Glomerular endothelial cell (primary cell): Measurements from ENCODE around the gene ELMOD2. TPM values are rescaled to one million over a fixed set of nuclear protein-coding genes. Genes with fewer than 3 reads are reported as not detected.
"Not testable (repeated sequence)": the region's sequence is repeated elsewhere in the genome, so short reads cannot be mapped to it uniquely, and the experiment has no call there.

ENCODE experiments used
- DNase-seq: peaks from one replicate; pipeline ENCODE4 v3.0.0-alpha.2; 2011; ENCODE audit warnings: low read depth, low spot score; ENCODE audit errors: extremely low read depth
- total RNA-seq: library from RNA; depleted of rRNA; stranded (reverse); fragments of >200 nt; gene quantifications from 2 replicates; pipeline ENCODE4 v1.2.3, GENCODE V29; 2015

The ELMOD2 gene
- total RNA-seq: 12.8 and 19.1 TPM in 2 replicates

DNA sequence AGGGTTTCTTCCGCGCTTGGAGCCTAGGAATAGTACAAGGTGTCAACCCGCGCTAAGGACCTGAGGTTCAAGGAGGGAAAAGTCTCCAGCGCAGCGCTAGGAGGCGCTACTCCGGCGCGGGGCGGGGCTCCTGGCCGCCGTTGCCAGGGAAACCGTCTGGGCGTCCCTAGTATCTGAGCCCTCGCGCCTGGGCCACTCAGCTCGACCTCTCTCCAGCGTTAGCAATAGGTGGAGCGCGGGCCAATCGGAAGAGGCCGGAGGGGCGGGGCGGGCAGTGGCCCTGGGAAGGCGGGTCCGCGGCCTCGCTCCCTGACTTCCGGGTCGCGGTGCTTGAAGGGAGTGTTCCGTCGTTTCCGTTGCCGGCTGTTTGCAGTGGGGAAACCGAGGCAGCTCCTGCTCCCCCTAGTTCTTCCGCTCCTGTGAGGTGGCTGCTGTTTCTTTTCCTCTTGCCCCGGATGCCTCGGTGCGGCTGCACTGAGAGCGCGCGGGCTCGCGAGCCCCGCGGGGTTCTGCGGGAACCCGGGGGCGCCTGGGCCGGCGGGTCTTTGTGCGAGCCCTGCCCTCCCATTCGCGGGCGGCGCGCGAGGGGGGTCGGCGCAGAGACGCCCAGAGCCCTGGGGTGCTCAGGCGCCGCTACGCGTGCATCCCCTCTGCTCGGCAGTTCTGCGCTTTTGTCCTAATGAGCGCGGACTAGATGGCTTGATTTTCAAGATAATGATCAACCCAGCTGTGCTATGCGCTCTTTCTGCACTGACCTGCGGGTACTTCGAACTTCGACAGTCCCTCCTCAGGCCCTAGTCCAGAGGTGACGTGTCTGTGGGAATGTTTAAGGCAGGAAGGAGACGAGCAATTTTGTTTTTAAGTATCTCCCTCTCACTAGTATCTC lies at the start of gene ELMOD2:
Gene ELMOD2 (plus strand): TSS at position 312 of the 886 bp plus-strand sequence. CDS start 1,261 bp downstream, outside the sequence.
- DNase-seq: peak; percentile 56

- no peak for DNase-seq
Observed at GRCh38 chr4:140483445-140483844, 40.5 kb upstream of the ELMOD2 start.

DNA sequence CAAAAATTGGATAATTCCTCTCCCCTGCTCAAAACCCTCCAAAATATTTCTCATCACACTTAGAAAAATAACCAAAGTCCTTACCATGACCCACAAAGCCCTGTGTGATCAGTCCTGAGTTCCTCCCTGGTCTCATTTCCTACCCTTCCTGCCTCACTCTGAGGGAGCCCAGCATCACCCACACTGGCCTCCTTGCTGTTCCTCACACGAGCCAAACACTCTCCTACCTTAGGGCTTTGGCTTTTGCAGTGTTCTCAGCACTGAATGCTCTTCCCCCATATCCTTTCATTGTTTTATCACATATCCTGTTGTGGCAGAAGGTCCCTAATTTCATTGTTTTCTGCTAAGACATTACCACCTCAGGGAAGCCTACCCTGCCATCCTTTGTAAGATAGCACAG lies 38.0 kb upstream of the ELMOD2 start:
- DNase-seq: no peak

DNA sequence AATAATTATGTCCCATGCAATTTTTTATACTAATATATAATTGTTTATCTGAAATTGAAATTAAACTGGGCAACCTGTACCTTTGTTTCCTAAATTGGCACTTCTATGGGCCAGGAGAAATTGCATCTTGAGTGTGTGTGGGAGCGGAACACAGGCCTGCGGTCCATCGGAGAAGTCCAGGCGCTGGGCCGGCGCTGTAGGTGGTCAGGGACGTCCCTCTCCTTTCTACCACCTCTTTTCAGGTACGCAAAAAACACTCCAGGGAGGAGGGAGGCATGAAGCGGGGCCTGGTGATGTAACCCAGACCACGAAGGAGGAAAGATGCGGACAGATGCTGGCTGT lies 26.6 kb upstream of the ELMOD2 start:
- DNase-seq: no peak

DNA sequence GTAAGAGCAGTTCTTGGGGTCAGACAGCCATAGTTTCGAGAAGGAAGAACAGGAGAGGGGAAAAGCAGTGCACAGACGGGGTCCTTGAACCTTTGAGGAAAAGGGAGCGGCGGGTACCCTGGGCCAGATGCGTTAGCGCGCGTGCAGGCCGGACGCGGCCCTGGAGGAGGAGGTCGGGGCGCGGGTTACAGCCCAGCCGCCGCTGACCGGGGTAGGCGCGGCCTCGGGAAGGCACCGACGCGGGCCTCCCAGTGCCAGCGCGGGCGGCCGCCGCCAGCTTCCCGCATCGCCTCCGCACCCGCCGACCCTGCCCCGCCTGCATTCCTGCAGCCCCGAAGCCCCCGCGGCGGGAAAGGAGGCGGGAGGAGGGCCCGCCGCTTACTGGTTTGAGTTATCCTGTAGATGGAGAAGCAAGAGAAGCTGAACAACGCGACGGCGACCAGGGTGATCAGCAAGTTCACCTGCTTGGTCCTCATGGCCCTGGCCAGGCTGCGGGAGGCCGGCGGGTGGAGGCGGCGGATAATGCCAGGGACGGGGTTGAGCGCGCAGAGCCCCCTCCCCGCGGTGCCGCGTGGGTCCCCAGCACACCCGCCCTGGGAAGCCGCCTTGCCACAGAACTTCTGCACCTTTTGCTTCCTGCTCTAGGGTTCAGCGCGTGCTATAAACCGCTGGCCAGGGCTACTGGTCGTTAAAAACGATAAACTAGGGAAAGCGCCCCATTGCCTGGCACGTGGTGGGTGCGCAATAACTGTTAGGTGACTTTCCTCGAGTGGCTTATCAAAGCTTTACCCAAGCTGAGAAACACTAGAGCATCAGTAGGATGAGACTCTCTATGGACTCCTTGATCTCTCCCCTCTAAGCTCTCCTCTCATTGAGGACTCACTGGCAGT lies 26.0 kb upstream of the ELMOD2 start, which contains the start of gene MGAT4D:
Gene MGAT4D (minus strand): TSS at position 547 of the 890 bp plus-strand sequence. CDS start 71 bp downstream, at position 476.
- DNase-seq: no peak

DNA sequence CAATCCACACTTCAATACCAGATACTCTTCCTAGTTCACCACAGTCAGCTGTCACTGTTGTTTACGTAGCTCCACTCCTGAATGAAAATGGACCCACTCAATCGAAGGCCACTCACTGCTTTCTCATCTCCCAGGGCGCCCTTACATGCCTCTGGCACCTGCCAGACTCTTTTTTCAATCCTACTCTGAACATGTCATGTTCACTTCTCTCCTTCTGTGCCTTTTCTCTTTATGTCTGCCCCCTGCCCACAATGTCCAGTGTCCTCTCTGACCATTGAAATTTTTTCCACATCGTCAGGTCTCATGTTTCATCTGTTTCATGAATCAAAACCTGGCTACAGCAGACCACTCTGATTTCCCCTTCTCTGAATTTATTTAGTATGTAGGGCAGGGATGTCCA lies 24.6 kb upstream of the ELMOD2 start:
- no peak for DNase-seq

- no peak for DNase-seq
Observed at GRCh38 chr4:140504261-140504660, 19.7 kb upstream of the ELMOD2 start.

GRCh38 chr4:140513765-140514164 lies 10.2 kb upstream of the ELMOD2 start:
- DNase-seq: not testable (repeated sequence)

DNA sequence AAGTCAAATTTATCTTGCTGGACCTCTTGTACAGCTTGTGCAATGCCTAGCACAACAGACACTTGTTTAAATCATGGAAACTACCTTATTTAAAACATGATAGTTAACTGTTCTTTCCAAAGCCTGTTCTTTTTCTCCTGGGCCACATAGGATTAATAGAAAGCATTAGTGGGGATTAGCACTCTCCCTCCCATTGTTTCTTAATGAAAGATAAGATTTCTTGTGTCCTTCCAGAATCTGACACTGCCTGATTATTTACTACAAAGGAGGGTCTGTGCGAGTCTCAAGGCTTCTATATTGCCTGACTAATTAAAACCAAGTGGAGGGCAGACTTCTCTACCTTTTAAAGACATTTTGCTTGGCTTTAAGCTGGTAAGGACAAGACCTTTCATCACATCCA lies 8.5 kb upstream of the ELMOD2 start:
- DNase-seq: no peak

DNA sequence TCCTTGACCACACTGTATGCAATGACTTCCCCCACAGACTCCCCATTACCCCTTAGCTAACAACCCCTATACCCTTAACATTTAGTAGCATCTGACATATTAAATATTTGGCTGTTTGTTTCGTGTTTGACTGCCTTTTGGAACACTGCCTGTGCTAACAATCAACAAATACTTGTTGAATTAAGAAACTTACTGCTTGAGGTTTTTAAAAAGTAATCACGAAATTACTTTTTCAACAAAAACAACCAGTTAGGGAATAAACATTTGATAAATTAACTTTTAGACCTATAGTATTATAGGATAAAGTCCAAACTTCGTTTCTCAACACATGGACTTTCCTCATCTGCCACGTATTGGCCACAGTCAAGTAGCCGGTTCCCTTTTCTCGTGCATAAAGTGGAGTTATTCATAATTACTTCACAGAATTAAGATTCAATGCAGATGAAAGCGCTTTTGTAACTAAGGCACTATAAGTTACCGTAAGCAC lies 555 bp upstream of the ELMOD2 start:
- DNase-seq: no peak

DNA sequence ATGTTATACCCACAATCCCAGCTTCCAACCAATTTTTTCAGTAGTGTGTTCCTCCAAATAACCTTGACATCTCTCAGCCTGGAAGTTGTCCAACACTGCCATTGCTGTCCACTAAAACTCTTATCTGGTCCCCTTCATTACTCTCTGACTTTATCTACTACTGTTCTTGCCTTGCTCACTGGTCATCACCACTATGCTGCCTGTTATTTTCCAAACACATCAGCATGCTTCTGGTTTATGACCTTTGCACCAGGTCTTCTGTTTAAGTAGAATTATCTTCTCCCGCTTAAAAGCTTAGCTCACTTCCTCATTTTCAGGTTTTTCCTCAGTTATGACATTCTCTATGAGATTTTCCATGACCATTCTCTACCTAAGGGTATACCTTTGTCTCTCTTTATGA lies 5.5 kb downstream of the ELMOD2 start:
- no peak for DNase-seq

- DNase-seq: no peak
Observed at GRCh38 chr4:140533951-140534480, 10.0 kb downstream of the ELMOD2 start.

DNA sequence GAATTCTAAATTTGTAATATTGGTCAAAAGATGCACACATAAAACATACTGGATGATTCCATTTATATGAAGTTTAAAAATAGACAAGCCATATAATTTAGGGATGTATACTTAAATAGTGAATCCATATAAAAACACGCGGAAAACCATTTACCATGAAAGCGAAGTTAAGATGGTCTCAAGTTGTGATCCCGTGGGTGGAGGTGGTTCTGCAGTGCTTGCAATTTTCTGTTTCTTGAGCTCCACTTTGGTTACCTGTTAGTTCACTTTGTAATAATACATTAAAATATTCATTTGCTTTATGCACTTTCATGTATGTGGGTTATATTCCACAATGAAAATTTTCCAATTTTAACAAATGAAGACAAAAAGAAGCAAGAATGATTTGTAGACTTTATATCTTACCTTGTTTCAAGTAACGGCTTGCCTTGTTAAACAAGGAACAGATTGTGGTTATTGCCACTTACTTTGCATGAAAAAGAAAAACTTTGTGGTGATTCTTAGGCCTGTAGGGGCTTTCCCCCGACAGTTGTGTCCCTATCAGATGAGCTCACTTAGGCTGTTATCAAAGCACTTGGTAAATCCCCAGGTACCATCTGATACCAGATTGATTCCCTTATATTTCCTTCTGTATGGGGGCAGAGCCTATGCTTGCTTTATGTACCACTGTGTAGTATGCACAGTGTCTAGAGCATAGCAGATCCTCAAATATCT lies 32.6 kb downstream of the ELMOD2 start:
- DNase-seq: no peak

DNA sequence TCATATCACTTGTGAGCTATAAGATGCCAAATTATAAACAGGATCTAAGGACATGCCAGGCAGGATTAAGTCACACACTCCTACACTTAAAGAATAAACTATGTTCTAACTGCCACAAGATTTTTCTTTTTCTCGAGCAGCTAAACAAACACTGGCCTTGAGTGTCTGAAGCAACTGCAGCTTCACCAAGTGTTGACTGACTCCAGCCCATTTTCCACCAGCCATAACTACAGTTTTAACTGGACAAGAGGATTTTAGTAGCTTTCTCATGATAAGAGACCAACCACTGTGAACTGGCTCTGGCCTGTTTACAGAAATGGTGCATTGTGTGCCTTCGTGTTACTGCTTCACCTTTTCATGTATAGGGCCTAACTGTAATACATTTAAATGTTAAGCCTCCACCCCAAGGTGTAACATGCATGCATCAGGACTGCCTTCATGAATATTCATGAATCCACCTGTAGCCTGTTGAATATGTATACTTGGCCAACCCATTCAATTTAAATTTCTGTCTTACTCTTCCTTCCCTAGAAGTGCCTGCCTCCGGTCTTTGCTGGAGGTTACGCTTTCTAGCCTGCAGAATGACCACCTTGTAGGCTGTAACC lies 34.0 kb downstream of the ELMOD2 start:
- no peak for DNase-seq

GRCh38 chr4:140559696-140560095 lies 35.7 kb downstream of the ELMOD2 start:
- no peak for DNase-seq

DNA sequence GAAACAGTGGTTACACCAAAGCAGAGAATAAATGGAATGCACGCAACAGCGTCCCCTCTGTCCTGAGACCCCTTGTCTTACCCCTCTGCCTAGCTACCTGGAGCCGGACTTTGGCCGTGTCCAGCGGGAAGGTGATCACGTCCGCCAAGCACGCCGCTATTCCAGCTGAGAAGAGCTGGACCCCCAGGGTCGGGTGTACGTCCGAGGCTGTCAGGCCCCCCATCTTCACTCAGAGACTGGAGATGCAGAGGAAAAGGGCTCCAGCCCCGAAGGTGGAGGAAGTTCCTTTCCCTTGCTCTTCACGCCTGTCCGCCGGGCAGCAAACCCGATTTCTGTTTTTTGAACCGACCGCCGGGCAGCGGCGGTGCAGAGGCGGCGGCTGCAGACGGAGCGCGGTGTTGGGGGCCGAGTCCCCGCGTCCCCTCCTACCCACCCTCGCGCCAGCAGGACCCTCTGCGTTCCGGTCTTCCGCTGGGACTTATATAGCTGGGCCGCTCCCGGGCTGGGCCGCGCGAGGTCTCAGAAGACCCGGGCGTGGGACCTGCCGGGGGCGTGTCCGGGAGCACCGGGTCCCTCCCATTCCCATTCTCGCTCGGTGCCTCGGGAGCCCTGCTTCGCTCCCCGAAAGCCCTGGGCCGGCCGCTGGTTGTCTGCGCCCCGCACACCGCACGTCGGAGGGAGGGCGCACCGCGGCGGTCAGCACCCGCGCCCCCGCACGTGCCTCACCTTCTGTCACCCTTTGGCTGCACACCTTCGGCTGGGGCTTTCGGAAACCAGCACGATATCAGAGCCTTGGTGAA lies 44.7 kb downstream of the ELMOD2 start, which contains the start of gene UCP1:
Gene UCP1 (minus strand): TSS at position 455 of the 800 bp plus-strand sequence. CDS start 232 bp downstream, at position 223.
- DNase-seq: no peak

DNA sequence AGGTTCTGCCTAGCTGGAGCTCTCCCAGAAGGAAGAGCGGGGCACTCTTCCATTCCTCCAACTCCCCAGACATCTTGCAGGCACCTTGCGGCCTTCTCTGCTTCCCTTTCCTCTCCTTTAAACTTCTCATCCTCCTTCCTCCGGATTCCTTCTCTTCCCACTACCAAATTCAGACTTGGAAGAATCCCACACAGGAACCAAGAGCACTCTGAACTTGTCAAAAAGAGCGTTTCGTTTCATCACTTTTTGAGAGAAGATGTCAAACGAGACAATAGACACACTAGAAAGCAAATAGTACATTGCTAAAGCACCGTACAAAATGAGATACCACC lies 45.3 kb downstream of the ELMOD2 start:
- DNase-seq: no peak

DNA sequence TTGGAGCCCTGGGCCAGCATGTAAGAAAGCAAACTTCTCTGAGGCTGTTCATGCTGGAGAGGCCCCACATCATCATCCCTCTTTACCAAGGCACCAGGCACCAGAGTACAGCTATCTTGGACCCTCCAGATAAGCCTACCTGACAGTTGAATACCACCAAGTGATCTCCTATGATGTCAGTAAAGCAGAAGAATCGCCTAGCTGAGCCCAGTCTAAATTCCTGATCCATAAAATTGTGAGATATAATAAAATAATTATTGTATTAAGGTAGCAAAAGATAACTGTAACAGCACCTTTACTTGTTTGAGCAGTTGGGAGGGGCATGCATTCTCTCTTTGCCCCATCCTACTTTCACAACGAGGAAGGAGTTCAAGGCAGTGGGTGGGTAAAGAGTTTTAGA lies 47.7 kb downstream of the ELMOD2 start:
- no peak for DNase-seq

DNA sequence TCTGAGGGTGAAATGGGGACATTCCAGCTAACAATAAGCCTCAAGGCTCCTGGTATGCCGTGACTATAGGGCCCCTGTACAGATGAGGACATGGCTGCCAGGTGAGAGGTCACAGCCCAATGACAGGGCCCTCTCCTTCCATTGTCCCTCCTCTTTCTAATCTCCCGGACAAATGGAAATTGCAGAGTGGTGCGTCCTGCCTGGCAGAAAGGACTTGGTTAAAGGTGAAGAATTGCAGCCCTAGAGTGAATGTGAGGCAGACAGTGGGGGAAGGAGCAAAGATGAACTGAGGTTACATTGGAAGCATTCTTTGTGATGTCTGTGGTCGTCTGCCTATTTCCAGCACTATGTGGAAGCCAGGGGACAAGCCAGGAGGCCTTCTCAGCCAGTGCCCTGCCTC lies 51.5 kb downstream of the ELMOD2 start:
- DNase-seq: no peak
